Raji (cell line): ENCODE data around the gene KLHDC3.

Experiments used
- POLR2A ChIP-seq: IDR thresholded peaks from 2 replicates; pipeline ENCODE4 v1.6.1; 2011; ENCODE audit warnings: low read depth, low read length, control low read depth; ENCODE audit not compliant: insufficient read depth

KLHDC3 gene

GRCh38 chr6:43013097-43013842 is 779 bp upstream of the KLHDC3 start:
- peak; percentile 0; the same call in 1 of the 2 replicates for TF ChIP-seq POLR2A

GRCh38 chr6:43014434-43014909 is 423 bp downstream of the KLHDC3 start:
- TF ChIP-seq POLR2A = no peak; the same call in 1 of the 2 replicates

GRCh38 chr6:43016176-43016942 is 2.3 kb downstream of the KLHDC3 start:
- no peak for TF ChIP-seq POLR2A

DNA sequence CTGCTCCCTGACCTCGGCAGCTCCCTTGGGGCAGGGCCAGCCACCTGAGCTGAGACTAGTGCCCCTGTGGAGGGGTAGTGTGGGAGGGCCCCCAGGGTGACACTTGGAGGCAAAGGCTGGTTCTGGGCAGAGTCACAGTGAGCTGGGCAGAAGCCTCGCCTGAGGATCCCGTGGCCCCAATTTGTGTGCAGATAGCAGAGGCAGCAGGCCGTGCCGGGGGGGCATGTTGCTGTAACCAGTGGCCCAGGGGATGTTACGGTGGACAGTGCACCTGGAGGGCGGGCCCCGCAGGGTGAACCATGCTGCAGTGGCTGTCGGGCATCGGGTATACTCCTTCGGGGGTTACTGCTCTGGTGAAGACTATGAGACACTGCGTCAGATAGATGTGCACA is 2.9 kb downstream of the KLHDC3 start:
- no peak for TF ChIP-seq POLR2A

GRCh38 chr6:43019152-43019551 is 5.1 kb downstream of the KLHDC3 start:
- no peak for TF ChIP-seq POLR2A

DNA sequence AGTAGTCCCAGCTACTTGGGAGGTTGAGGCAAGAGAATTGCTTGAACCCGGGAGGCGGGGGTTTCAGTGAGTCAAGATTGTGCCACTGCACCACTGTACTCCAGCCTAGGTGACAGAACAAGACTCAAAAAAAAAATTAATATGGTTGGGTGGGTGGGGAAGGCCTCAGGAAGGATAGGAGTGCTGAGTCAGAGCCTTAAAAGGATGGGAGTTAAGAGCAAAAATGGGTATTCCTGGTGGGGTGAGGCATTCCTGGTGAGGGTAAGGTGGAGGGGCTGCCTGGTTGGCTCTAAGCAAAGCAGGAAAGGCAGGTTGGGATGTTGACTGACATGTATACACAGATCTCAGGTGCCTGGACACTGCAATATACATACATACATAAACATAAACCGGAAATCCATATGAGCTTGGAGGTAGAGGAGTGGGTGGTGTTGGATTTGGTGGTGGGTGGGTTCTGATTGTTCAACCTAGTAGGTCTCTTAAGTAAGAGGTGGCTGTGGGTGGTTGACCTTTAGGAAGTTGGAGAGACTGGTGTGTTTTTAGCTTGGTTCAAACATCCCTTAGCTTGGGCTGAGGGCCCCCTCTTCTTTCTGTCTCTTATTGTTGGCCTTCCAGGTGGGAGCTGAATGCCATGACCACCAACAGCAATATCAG is 6.1 kb downstream of the KLHDC3 start:
- no peak for TF ChIP-seq POLR2A

DNA sequence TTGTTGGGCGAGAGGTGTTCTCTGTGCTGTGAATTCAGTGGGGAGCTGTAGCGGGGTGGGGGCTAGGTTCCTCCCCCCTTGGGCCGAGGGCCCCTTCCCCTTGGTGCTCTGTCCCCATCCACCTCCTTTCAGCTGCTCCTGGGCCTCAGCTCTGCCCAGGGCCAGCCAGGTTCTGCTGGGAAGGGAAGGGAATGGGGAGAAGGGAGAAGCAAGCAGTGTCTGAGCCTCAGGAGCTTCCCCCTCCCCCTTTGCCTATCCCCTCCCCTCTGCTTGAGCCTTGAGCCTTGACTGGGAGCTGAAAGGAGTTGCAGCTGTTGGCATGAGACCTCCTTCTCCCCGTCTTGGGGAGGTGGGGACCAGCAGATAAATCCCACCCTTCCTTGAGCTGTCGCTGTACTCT is 6.8 kb downstream of the KLHDC3 start:
- no peak for TF ChIP-seq POLR2A

GRCh38 chr6:43021270-43022047 is 7.4 kb downstream of the KLHDC3 start, which contains the start of gene RRP36:
Gene RRP36, plus strand, starts transcription at chr6:43021623. Its CDS starts 32 bp downstream, at chr6:43021655.
- peak; percentile 73 for TF ChIP-seq POLR2A

DNA sequence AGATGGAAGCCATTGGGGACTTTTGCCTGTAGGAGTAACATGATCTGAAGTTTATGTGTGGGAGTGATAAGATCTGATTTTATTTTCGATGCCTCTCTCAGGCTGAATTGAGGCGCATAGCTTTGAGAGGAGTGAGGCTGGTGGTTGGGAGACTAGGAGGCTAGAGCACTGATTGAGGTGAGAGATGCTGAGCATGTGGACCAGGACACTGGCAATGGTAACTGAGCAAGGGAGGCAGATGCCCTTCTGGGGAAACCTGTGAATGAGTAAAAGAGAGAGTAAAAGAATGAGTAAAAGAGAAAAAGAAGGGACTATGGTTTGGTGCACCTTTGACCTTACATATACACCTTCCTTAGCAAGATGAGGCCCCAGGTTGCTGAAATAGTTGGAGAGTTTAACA is 10.4 kb downstream of the KLHDC3 start:
- TF ChIP-seq POLR2A = no peak

- no peak for TF ChIP-seq POLR2A
These were observed 12.3 kb downstream of the KLHDC3 start for GRCh38 chr6:43026365-43026764.

GRCh38 chr6:43029120-43029519 is 15.1 kb downstream of the KLHDC3 start:
- no peak for TF ChIP-seq POLR2A

- TF ChIP-seq POLR2A = no peak
These were observed 18.3 kb downstream of the KLHDC3 start for GRCh38 chr6:43032326-43032725.

- no peak for TF ChIP-seq POLR2A
These were observed 19.6 kb downstream of the KLHDC3 start for GRCh38 chr6:43033496-43034189.

DNA sequence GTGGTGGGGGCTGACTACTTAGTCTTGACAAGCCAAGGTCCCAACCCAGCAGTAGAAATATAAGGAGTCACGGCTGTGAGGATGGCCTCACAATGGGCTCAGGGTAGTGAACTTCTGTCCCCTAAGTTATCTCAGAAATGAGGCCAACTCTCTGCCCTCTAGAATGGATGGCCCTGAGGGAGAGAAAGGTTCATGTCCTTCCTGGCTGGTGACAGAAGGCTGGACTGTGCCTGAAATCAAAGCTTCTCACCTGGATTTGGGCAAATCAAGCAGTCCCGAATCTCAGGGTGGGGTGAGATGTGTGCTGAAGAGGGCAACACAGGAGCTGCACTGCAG is 20.1 kb downstream of the KLHDC3 start:
- TF ChIP-seq POLR2A = no peak
